DLD1 (cell line): ENCODE results near the gene TGFBR3.

Experiments used
- in situ Hi-C: cut with HindIII; loops from 2 replicates; pipeline ENCODE4 v1.10.0; 2017; ENCODE audit warnings: low sequenced_read_pairs

The TGFBR3 gene

GRCh38 chr1:91718368-91718767 lies 167.6 kb downstream of the TGFBR3 start:
- in situ Hi-C loops: no loop called here

GRCh38 chr1:91717839-91718238 lies 168.1 kb downstream of the TGFBR3 start:
- in situ Hi-C loops: no loop called here

DNA sequence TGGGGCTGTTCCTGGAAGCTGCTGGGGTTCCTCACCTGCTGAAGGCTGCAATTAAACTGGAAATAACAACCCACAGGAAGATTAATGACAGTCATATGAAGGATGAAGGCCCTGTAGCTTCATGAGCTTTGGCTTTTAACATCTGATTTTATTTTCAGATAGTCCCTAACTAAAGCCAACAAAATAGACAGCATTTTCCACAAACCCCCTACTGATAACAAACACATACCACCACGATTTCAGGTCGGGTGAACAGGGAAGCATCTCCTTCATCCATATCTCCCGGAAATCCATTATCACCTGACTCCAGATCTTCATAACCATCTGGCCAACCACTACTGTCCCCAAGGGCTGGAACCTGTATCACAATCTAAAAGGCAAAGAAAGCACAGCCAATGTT lies 169.6 kb downstream of the TGFBR3 start:
- in situ Hi-C loops: no loop called here

DNA sequence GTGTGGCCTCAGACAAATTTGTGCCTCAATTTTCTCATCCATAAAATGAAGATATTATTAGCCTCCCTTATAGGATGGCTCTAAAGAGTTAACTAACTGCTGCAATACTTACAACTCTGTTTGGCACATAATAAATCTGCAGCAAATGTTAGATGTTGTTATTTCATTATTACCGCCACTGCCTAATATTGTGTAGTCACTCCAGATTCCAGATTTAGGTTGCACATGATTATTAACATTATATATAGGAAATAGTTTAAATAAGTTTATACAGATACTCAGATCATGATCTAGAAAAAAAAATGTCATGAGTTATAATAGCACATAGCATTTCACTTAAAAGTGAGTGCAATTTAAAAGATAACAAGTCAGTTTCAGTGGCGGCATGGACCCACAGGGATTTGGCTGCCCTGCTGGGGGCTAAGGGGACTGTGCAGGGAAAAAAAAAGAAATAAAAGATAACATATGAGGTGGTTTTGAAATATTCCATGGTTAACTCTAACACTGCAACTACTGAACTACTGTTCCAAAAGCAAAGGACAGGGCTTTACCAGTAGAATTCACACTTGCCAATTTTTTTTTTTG lies 170.4 kb downstream of the TGFBR3 start:
- in situ Hi-C loops: no loop called here

GRCh38 chr1:91714867-91715381 lies 171.0 kb downstream of the TGFBR3 start:
- in situ Hi-C loops: no loop called here

- in situ Hi-C loops: no loop called here
These were observed 172.7 kb downstream of the TGFBR3 start for GRCh38 chr1:91712981-91713841.

GRCh38 chr1:91712393-91712792 lies 173.6 kb downstream of the TGFBR3 start:
- in situ Hi-C loops: no loop called here

- in situ Hi-C loops: no loop called here
These were observed 174.3 kb downstream of the TGFBR3 start for GRCh38 chr1:91711504-91712247.

GRCh38 chr1:91710261-91710660 lies 175.7 kb downstream of the TGFBR3 start:
- in situ Hi-C loops: no loop called here

GRCh38 chr1:91708691-91709090 lies 177.3 kb downstream of the TGFBR3 start:
- in situ Hi-C loops: no loop called here

DNA sequence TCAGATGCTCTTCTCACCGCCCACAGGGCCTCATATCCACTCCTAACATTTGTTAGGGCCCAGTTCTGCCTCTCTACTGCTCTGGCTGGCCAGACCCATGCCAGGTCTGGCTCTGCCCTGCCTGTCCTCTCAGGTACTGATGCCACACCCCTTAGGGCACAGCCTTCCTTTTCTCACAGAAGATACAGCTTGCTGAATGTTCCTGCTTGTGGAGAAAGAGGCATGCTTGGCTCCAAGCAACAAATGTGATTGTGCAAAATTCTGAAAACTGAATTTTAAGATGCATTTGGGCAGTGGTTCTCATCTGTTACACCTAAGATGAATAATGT lies 178.1 kb downstream of the TGFBR3 start:
- in situ Hi-C loops: no loop called here

DNA sequence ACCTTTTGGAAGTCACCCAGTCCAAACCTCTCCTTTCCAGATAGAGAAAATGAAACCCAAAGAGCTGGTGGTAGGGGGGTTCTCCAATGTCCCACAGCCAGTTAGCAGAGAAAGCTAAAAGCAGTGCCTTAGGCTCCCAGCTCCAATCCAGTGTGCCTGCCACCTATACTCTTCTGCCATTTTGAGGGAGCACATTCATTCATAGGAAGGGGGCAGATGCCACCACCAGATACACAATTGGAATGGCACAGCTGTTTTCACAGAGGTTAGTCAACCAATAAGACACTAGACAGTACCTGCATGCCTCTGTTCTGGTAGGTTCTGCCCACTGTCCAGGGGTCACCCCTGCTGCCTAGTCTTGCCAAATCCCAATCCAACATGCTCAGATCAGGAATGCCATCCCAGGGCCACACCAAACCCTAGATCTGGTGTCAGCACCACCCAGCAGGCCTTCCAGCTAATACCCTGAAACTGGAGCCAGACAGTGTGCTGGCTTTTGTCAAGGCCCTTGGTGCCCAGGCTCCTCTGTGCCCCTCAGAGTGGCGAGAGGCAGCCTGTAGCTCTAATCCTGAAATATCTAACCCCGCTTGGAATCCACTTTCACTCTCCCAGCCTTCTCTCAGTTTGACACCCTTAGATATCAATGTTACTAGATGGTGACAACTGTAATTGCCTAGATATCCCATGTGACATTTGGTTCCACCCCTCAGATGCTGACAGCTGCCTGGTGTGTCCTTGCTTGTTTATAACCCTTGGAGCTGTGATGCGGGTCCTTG lies 178.6 kb downstream of the TGFBR3 start:
- in situ Hi-C loops: no loop called here

DNA sequence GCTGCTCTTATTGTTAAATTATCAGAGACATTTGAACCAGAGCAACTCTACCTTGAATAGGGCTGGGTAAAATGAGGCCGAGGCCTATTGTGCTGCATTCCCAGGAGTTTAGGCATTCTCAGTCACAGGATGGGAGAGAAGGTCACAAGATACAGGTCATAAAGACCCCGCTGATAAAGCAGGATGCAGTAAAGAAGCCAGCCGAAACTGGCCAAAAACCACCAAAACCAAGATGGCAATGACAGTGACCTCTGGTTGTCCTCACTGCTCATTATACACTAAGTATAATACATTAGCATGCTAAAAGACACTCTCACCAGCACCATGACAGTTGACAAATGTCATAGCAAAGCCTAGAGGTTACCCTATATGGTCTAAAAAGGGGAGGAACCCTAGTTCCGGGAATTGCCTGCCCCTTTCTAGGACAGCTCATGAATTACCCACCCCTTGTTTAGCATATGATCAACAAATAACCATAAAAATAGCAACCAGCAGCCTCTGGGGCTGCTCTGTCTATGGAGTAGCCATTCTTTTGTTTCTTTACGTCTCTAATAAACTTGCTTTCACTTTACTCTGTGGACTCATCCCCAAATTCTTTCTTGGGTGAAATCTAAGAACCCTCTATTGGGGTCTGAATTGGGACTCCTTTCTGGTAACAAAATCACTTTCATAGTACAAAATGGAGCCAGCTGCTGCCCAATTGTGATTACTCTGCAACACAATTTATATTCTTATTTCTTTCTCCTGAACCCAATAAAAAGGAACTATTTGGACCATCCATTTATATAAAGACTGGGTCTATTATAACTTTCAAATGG lies 179.6 kb downstream of the TGFBR3 start:
- in situ Hi-C loops: no loop called here

GRCh38 chr1:91704746-91705145 lies 181.2 kb downstream of the TGFBR3 start:
- in situ Hi-C loops: no loop called here

DNA sequence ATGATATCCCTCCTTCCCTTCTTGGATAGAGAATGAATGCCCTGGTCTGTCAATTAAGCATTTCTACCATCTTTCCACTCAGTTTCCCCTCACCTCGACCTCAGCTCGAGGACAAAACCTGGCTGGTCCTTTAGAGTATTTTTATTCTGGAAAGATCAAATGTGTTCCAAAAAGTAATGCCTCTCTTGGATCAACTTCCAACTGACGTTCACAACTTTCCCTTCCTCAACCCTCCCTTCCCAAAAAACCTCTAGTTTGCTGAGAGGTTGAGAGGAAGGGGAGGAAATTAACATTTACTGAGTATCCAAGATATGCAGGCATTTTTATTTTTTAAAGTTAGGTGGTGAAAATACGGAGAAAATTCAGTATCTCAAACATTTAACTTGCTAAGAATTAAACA lies 182.9 kb downstream of the TGFBR3 start:
- in situ Hi-C loops: no loop called here

GRCh38 chr1:91701472-91701869 lies 184.5 kb downstream of the TGFBR3 start:
- in situ Hi-C loops: no loop called here

GRCh38 chr1:91700771-91701471 lies 185.0 kb downstream of the TGFBR3 start:
- in situ Hi-C loops: no loop called here

DNA sequence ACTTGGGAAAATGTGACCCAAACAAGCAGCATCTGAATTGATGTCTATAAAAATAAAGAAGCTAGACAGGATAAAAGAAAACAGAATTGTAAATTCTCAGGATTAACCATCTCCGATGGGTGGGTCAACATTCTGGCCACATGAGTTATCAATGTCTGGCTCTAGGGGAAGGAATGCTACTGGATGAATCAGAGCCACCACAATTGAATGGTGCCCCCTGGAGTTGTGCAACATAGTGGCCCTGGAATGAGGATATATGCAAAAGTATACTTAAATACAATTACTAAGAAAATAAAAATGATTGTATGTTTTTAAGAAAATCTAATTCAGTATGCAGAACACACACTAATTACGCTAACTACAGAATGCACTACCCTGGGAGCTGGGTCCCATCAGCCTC lies 185.6 kb downstream of the TGFBR3 start:
- in situ Hi-C loops: no loop called here

DNA sequence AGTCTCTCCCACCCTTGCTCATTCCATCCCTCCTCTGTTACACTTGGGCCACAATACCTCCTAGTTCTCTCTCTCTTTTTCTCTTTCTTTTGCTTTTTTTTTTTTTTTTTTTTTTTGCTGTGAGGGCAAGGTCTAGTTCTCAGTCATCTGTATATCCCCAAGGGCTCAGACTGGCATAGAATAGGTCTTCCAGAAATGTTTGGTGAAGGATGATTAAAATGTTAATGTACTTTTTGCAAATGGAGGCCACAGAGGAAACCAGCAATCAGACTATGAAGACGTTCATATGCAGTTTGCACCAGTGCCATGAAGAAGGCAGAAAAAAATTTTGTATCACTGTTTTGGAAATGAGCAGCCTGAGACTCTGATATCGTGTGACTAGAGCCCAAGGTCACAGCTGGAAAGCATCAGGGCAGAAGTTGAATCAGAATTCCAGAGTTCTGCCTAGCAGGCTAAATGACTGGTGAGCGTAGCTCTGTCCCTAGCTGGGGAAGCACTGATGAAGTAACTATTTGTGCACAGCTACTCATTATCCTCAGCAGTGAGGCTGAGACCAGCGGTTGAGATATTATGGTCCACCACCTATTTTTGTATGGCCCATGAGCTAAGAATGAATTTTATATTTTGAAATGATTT lies 186.5 kb downstream of the TGFBR3 start:
- in situ Hi-C loops: no loop called here
